HG03442 (cell line): ENCODE measurements around the gene COX5A.
"Not testable (repeated sequence)": the region's sequence is repeated elsewhere in the genome, so short reads cannot be mapped to it uniquely, and the experiment has no call there.

Source experiments
- ATAC-seq: cut with Tn5 transposase; IDR thresholded peaks from one replicate; pipeline ENCODE4 v1.9.1; 2021; ENCODE audit warnings: mild to moderate bottlenecking, moderate library complexity; ENCODE audit not compliant: unreplicated experiment

Gene COX5A

DNA sequence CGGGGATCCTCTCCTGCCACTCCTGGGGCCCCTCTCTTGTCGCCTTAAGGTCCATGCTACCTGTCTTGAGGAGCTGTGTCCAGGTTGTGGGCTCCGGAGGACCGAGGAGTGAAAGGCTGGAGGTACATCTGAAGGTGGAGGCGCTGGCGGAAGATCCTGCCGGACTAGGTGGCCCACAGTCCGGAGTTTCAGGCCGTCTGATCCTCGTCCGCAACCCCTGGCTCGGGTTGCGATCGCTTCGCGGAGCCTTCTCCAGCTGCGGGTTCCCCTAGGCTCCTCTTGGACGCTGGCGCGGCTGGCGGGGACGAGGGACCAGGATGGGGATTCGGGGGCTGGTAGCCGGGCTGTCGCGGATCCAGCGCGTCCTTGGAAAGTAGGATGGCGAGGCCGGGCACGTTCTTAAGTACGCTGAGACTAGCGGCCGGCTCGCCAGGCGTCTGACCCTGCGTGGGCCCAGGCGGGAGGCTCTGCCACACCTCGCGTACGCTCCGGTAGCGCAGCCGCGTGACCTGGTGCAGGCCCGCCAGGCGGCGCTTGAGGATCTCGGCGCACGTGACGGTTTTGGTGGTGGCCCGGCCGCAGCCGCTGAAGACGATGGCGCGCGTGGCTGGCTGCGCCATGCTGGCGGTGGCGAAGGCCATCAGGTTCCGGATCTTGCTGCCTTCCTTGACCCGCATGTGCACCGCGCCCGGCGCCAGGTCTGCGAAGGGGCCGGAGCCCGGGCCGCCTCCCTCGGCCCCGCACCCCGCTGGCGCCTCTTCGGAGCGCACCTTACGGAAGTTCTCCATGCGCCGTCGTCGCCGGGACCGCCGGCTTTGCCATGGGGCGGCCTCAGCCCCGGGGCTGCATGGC lies 18.1 kb upstream of the COX5A start:
- peak; percentile 31 for ATAC-seq

DNA sequence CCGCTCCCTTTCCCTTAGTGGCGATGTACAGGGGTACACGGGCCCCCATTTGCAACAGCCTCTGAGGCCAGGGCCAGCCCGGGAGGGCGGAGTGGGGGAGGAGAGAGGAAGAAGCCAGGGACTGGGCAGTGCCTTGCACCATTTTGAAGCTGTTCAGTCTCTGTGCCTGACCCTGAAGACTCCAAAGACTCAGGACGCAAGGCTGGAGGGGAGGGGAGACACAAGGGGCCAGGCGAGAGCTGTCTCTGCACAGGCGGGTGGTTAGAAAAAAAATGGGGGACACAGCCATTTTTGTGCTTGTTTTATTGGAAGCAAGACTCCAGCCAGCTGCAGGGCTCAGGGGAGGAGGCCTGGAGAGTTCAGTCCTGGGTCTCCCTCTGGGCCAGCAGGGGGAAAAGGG lies 17.1 kb upstream of the COX5A start:
- no peak for ATAC-seq

GRCh38 chr15:74954515-74954914 lies 16.6 kb upstream of the COX5A start:
- ATAC-seq, result no peak

DNA sequence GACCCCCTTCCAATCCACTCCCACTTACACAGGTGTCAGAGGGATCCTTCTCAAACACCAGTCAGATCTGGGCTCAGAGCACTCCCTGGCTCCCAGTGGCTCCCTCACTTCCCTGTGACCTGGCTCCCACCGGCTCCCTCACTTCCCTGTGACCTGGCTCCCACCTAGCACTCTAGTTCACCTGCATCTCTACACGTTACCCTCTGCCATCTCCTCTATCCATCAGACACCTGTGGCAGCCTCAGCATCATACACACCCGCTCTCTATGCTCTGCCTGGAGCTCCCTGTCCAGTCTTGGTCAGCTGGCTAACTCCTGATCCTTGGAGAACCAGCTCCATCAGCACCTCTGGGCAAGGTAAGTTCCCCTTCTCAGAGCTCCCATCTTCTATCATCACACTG lies 13.1 kb upstream of the COX5A start:
- ATAC-seq, result no peak

DNA sequence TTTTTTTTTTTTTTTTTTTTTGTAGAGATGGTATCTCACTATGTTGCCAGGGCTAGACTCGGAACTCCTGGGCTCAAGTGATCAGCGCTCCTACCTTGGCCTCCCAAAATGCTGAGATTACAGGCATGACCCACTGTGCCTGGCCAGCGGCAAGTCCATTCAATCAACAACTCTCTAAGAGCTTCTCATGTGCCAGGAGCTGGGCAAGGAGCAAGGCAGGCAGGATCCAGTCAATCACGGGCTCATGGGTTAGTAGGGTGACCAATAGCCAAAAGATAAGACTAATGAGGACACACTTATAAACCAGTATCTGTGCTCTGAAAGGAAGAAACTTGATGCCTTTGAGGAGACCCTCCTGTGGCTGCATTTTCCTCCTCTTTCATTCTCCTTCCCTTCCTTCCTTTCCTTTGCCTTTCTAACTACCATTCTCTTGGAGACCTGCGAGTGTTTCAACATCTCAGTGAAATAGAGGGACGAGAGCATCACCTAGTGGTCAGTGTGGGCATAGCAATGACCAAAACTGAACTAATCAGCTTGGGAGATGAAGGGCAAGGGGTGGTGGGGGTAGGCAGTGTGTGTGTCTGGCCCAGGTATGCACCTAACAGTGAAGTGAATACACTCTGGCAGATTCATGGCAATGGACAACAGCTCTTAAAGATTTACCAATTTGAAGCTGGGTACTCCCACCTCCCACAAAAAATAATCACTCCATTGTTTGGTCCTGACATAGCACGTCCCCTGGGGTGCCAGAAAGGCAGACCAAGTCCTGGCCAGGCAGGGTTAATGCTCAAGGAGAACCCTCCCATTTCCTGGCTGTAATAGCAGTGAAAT lies 12.4 kb upstream of the COX5A start:
- no peak for ATAC-seq

- ATAC-seq, result no peak
Observed at GRCh38 chr15:74937272-74937589, 642 bp downstream of the COX5A start.

DNA sequence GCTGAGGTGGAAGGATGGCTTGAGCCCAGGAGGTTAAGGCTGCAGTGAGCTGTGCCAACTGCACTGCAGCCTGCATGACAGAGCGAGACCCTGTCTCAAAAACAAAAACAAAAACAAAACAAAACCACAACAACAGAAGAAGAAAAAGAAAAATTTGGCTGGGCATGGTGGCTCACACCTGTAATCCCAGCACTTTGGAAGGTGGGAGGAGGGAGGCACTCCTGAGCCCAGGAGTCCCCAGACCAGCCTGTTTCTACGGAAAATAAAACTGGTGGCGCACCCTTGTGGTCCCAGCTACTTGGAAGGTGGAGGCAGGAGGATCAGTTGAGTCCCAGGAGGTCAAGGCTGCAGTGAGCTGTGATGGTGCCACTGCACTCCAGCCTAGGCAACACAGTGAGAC lies 2.7 kb downstream of the COX5A start:
- ATAC-seq, result not testable (repeated sequence)

DNA sequence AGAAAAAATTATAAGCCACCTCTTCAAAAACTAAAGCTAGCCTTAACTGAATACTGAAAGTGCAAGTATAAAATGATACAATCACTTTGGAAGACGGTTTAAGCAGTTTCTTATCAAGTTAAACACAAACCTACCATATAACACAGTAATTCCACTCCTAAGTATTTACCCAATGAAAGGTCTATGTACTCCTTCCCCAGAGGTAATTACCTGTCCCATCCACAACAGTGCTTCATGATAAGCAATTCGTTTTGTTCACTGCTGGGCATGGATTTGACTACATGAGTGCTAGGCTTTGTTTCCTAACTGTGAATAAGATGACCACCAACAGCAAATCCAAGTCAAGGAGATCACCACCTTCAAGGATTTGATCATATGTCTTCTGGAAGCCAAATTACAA lies 4.3 kb downstream of the COX5A start:
- ATAC-seq, result no peak

GRCh38 chr15:74928771-74929198 lies 9.1 kb downstream of the COX5A start:
- no peak for ATAC-seq

GRCh38 chr15:74924525-74924924 lies 13.3 kb downstream of the COX5A start:
- no peak for ATAC-seq

- ATAC-seq, result no peak
Observed at GRCh38 chr15:74920456-74920855, 17.4 kb downstream of the COX5A start.

GRCh38 chr15:74917676-74918075 lies 20.2 kb downstream of the COX5A start:
- no peak for ATAC-seq

DNA sequence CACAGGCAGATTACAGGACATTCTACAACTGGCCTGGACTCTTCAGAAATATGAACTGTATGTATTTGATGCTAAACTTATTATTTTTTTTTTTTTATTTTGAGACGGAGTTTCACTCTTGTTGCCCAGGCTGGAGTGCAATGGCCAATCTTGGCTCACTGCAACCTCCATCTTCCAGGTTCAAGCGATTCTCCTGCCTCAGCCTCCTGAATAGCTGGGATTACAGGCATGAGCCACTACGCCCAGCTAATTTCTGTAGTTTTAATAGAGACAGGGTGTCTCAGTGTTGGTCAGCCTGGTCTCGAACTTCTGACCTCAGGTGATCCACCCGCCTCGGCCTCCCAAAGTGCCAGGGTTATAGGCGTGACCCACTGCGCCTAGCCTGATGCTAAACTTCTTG lies 24.1 kb downstream of the COX5A start:
- not testable (repeated sequence) for ATAC-seq

DNA sequence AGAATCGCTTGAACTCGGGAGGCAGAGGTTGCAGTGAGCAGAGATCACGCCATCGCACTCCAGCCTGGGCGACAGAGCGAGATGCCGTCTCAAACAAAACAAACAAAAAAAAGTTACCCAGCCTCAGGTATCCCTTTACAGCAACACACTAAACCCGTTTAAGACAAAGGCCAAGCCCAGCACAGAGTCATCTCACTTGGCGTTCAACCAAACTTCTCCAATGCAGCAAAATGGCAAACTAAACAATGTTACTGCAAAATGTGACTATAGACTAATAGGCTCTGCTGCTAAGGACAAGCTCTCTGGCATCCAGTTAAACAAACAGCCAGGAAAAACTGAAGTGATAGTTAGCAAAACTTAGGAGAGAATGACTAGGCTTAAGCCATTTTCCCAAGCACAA lies 24.8 kb downstream of the COX5A start:
- ATAC-seq, result no peak

GRCh38 chr15:74908635-74909034 lies 29.2 kb downstream of the COX5A start:
- ATAC-seq, result no peak

GRCh38 chr15:74907163-74907870 lies 30.6 kb downstream of the COX5A start:
- ATAC-seq, result no peak

DNA sequence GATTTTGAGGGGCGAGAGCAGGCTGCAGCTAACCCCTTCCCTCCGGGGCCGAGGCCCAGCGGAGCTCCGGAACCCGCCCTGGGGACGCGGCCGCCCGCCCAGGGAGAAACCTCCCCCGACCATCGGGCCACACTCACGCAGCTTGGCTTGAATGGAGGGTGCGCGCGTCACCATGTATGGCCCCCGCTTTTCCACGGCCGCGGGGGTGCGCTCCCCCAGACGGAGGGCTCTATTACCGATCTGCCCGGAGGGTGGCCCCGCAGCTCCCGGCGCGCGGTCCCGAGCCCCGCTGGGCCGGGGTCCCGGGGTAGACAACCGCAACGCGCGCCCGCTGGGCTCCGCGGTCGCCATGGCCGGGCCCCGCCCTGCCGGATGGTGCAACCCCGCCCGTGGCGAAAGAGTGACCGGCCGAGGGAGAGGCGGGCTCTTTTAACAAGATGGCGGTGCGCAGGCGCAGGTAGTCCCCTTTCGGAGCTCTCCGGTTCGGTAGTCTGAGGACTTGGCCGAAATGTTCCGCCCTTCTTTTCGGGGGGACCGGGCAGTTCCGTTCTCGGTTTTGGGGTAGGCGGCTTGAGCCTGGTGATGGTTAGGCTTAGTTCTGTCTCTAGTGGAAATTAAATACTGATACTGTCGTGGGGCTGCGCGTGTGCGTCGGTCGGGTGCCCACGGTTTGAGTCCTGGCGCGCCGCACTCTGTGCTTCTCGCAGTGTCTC lies 31.3 kb downstream of the COX5A start, which contains the start of gene FAM219B:
Gene FAM219B, minus strand, starts transcription at position 402 of the 713 bp plus-strand sequence. Its CDS starts 51 bp downstream, at position 351.
- ATAC-seq, result peak; percentile 83

GRCh38 chr15:74906067-74906449 lies 31.8 kb downstream of the COX5A start:
- ATAC-seq, result peak; percentile 16

- no peak for ATAC-seq
Observed at GRCh38 chr15:74904190-74904805, 33.6 kb downstream of the COX5A start.

DNA sequence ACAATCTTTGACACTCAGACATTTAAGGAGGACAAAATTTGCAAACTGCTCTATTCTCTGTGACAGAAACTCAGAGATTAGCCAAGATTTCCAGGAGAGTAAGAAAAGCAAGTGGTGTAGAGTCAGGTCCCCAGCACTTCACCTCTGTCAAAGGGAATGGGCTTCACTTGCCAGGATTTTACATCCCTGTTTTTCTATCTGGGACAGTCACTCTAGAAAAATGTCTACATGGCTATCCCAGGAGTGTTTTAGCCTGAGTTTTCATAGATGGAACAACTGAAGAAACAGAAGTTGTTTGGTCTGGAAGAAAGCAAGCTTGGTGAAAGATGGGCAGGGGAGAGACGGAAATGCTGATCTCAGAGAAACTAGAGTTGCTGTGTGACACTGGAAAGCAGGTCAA lies 34.2 kb downstream of the COX5A start:
- no peak for ATAC-seq
